Measurements from ENCODE around the gene ZKSCAN2. TPM values are rescaled to one million over a fixed set of nuclear protein-coding genes. Genes with fewer than 3 reads are reported as not detected.

Gene ZKSCAN2
- total and polyA plus RNA-seq, 2 of the 4 experiments (the other 2 are of a cell fraction): 1.6 to 3.8 TPM

GRCh38 chr16:25269879-25270278, 12.2 kb upstream of the ZKSCAN2 start:
- intact Hi-C loops (cut with micrococcal nuclease): no loop called here
- POLR2A ChIA-PET (ENCODE audit: unreplicated experiment): interaction anchor here (1.0 kb wide), 1 partner anchor 9 kb away, joined by 3 read pairs; no protein-coding TSS in a partner anchor

More at GRCh38 chr16:25269879-25270278, 12.2 kb upstream of the ZKSCAN2 start:
- no peak overlapping the region for H3K18ac ChIP-seq (ENCODE audit: low read depth, low read length)
- DNase-seq: no peak
- TF ChIP-seq NFE2L2 (IDR thresholded peaks at IDR 0.05; ENCODE audit: low read depth, low read length): no peak
- TF ChIP-seq ELK1 (IDR thresholded peaks at IDR 0.05; ENCODE audit: borderline replicate concordance, low read depth, low read length): no peak
- TF ChIP-seq BHLHE40 (IDR thresholded peaks at IDR 0.05; ENCODE audit: low read depth, low read length): no peak
- TF ChIP-seq MAFK (IDR thresholded peaks at IDR 0.05; ENCODE audit: low read depth, low read length): no peak
- TF ChIP-seq CHD1 (IDR thresholded peaks at IDR 0.05; ENCODE audit: low read depth, low read length): no peak
- no peak for TF ChIP-seq RAD21 (IDR thresholded peaks at IDR 0.05; ENCODE audit: low read length)
- TF ChIP-seq CEBPB (IDR thresholded peaks at IDR 0.05; ENCODE audit: low read depth, low read length): no peak
- TF ChIP-seq FOS (IDR thresholded peaks at IDR 0.05; ENCODE audit: low read depth, low read length): no peak
- no peak for TF ChIP-seq RCOR1 (IDR thresholded peaks at IDR 0.05; ENCODE audit: insufficient replicate concordance, low read length)
- no peak for TF ChIP-seq CTCF (conservative IDR thresholded peaks at IDR 0.05; ENCODE audit: low read depth, low read length)
- no peak for TF ChIP-seq MXI1 (IDR thresholded peaks at IDR 0.05; ENCODE audit: borderline replicate concordance, low read depth, low read length)
- no peak for TF ChIP-seq POLR2A (IDR thresholded peaks at IDR 0.05; ENCODE audit: low read depth, low read length)
- TF ChIP-seq SMC3 (IDR thresholded peaks at IDR 0.05; ENCODE audit: low read depth, low read length): no peak
- no peak for TF ChIP-seq MAZ (IDR thresholded peaks at IDR 0.05; ENCODE audit: borderline replicate concordance, low read depth, low read length)
- TF ChIP-seq RFX5 (IDR thresholded peaks at IDR 0.05; ENCODE audit: low read depth, low read length): no peak
- no peak for TF ChIP-seq USF2 (IDR thresholded peaks at IDR 0.05; ENCODE audit: low read depth, low read length)
- H3K56ac ChIP-seq (ENCODE audit: extremely low read depth, insufficient read depth, low read length): no peak overlapping the region
- no peaks in the 10 kb centered on the region for H3K9me3 ChIP-seq (ENCODE audit: control insufficient read depth, insufficient read depth, low read length)
- H3K4me3 ChIP-seq (ENCODE audit: insufficient read depth, low read depth, low read length): no peak overlapping the region
- no peak overlapping the region for H2BK20ac ChIP-seq (ENCODE audit: low read depth, low read length)
- H4K20me1 ChIP-seq (ENCODE audit: insufficient read depth, low read length): peaks cover 11% of the 10 kb centered on the region
- CTCF ChIA-PET: no interaction called here
- no peak overlapping the region for H2AK9ac ChIP-seq (replicated peaks; ENCODE audit: low read depth, low read length, poor library complexity)
- no peaks in the 10 kb centered on the region for H3K9me1 ChIP-seq (ENCODE audit: insufficient read depth, low read length)
- ATAC-seq (ENCODE audit: low read depth): no peak
- H3K4ac ChIP-seq (ENCODE audit: low read depth, low read length): no peak overlapping the region
- H4K91ac ChIP-seq (ENCODE audit: insufficient read depth, low read depth, low read length): no peak overlapping the region
- BruUV-seq (replicated peaks): no TSS peak
- no peak overlapping the region for H2BK120ac ChIP-seq (ENCODE audit: low read depth, low read length)
- H2BK15ac ChIP-seq (ENCODE audit: low read depth, low read length): no peak overlapping the region
- no peak overlapping the region for H2AK5ac ChIP-seq (ENCODE audit: low read depth, low read length)
- in situ Hi-C loops (cut with MboI; ENCODE audit: low sequenced_read_pairs) (no loop called here), dilution Hi-C loops (cut with HindIII; ENCODE audit: low sequenced_read_pairs, unreplicated experiment) (no loop called here)
- H3K27me3 ChIP-seq (ENCODE audit: control insufficient read depth, insufficient read depth, low read length): no peaks in the 10 kb centered on the region
- no peaks in the 10 kb centered on the region for H3K4me1 ChIP-seq (ENCODE audit: control insufficient read depth, insufficient read depth, low read length)
- peaks cover 17 to 20% of the 10 kb centered on the region in 2 experiments for H3K79me1 ChIP-seq (ENCODE audit: low read depth in 1 of 2, low read length in 2 of 2)
- H3K14ac ChIP-seq (replicated peaks; ENCODE audit: low read depth, low read length): no peak overlapping the region
- H3K36me3 ChIP-seq (ENCODE audit: control insufficient read depth, insufficient read depth, low read length): no peaks in the 10 kb centered on the region
- no peak overlapping the region for H4K8ac ChIP-seq (ENCODE audit: low read depth in 2 of 2, low read length in 2 of 2)
- no peak overlapping the region for H3K23ac ChIP-seq (ENCODE audit: low read depth, low read length)
- no peak overlapping the region for H4K5ac ChIP-seq (ENCODE audit: low read depth, low read length)
- no peak overlapping the region for H3K9ac ChIP-seq (ENCODE audit: low read depth, low read length)
- H3K4me2 ChIP-seq (ENCODE audit: low read depth, low read length): no peak overlapping the region
- H2BK5ac ChIP-seq (ENCODE audit: low read depth, low read length, poor library complexity, severe bottlenecking): no peak overlapping the region
- H3K27ac ChIP-seq (ENCODE audit: insufficient read depth, low read length): no peak overlapping the region
- no CpG with 5 or more reads among the region's 1 CpG for WGBS, 2 experiments (ENCODE audit: extremely low coverage in 2 of 2, insufficient read length in 1 of 2)
- no peak overlapping the region for H2AFZ ChIP-seq (replicated peaks; ENCODE audit: low read length, poor library complexity)

All from IMR-90 (cell line).